B cell (primary cell): ENCODE measurements around the gene HOXB3. TPM values are rescaled to one million over a fixed set of nuclear protein-coding genes. Genes with fewer than 3 reads are reported as not detected.

Experiments used
- ATAC-seq: fragments of 200-7000 bp; cut with Tn5 transposase; one replicate; pipeline ENCODE4 v1.10.0; 2021; ENCODE audit warnings: low read depth, mild to moderate bottlenecking, moderate number of reproducible peaks, moderate library complexity
- CTCF ChIA-PET: fragments of 350-600 bp; sonication (Branson Sonifier 250); formaldehyde crosslinking; loops from one replicate; lab custom pipeline; 2021; ENCODE audit warnings: antibody characterized with exemption, inconsistent platforms; lab: Charles Lee
- POLR2A ChIA-PET: fragments of 350-600 bp; sonication (Branson Sonifier 250); formaldehyde crosslinking; loops from one replicate; lab custom pipeline; 2021; ENCODE audit warnings: antibody characterized with exemption; lab: Charles Lee
- DNase-seq: peaks from one replicate; pipeline ENCODE4 v3.0.0; 2013
- H2AFZ ChIP-seq: 2 replicates; pipeline ENCODE4 v1.6.1; 2012; ENCODE audit warnings: mild to moderate bottlenecking, low read depth, low read length; ENCODE audit not compliant: insufficient read depth, poor library complexity, severe bottlenecking
- H3K27ac ChIP-seq, 2 donors: 1 replicate in 1 of 2; 2 replicates in 1 of 2; pipeline ENCODE4 v1.5.1; 2012 to 2013; ENCODE audit warnings: low read length in 2 of 2, mild to moderate bottlenecking in 2 of 2, moderate library complexity in 1 of 2
- H3K27me3 ChIP-seq, 4 experiments: fragments of 200-600 bp in 1 of 4; sonication (generic) in 1 of 4; replicated peaks in 1 of 4; 1 replicate in 2 of 4; 2 replicates in 2 of 4; pipeline versions ENCODE4 v1.6.1 to v1.7.0; 2013 to 2016; ENCODE audit warnings: low read length in 3 of 4, mild to moderate bottlenecking in 2 of 4, mixed read lengths in 1 of 4, moderate library complexity in 1 of 4; ENCODE audit not compliant: insufficient read depth in 4 of 4, control insufficient read depth in 3 of 4; ENCODE audit errors: control extremely low read depth in 1 of 4
- H3K36me3 ChIP-seq, 2 experiments: replicated peaks in 1 of 2; 1 replicate in 1 of 2; 2 replicates in 1 of 2; pipeline versions ENCODE4 v1.6.1 to v1.7.1; 2013; ENCODE audit warnings: low read length in 1 of 2; ENCODE audit not compliant: insufficient read depth in 2 of 2, control insufficient read depth in 1 of 2; ENCODE audit errors: control extremely low read depth in 1 of 2, extremely low read depth in 1 of 2
- H3K4me1 ChIP-seq, 2 donors: fragments of 200-600 bp in 1 of 2; sonication (generic) in 1 of 2; 1 replicate in 1 of 2; 2 replicates in 1 of 2; pipeline versions ENCODE4 v1.5.1 to v1.6.1; 2013 to 2017; ENCODE audit warnings: low read length in 2 of 2; ENCODE audit not compliant: control insufficient read depth in 2 of 2, insufficient read depth in 2 of 2
- H3K4me2 ChIP-seq: replicated peaks from 2 replicates; pipeline ENCODE3; 2012; ENCODE audit warnings: mild to moderate bottlenecking, low read depth, low read length; ENCODE audit not compliant: poor library complexity, severe bottlenecking
- H3K4me3 ChIP-seq, 5 experiments: fragments of 200-600 bp in 1 of 5; sonication (generic) in 1 of 5; 1 replicate in 3 of 5; 2 replicates in 2 of 5; pipeline versions ENCODE4 v1.5.1 to v1.7.0; 2011 to 2016; ENCODE audit warnings: low read length in 4 of 5, mild to moderate bottlenecking in 4 of 5, low read depth in 2 of 5, control low read depth in 1 of 5, moderate library complexity in 1 of 5; ENCODE audit not compliant: insufficient read depth in 1 of 5; ENCODE audit errors: control extremely low read depth in 1 of 5, extremely low read depth in 1 of 5
- H3K79me2 ChIP-seq: fragments of 200-600 bp; sonication (generic); one replicate; pipeline ENCODE4 v1.6.0; 2016; ENCODE audit warnings: low read length; ENCODE audit not compliant: control insufficient read depth, insufficient read depth
- H3K9ac ChIP-seq: fragments of 200-600 bp; sonication (generic); 2 replicates; pipeline ENCODE4 v1.6.1; 2017; ENCODE audit warnings: mild to moderate bottlenecking, low read length, moderate library complexity
- H3K9me3 ChIP-seq, 3 donors: one replicate each; pipeline versions ENCODE4 v1.6.1 to v1.7.1; 2013; ENCODE audit warnings: low read length in 2 of 3; ENCODE audit not compliant: control insufficient read depth in 2 of 3, insufficient read depth in 1 of 3; ENCODE audit errors: control extremely low read depth in 1 of 3
- H4K20me1 ChIP-seq: 2 replicates; pipeline ENCODE4 v1.6.0; 2012; ENCODE audit warnings: mild to moderate bottlenecking, low read length; ENCODE audit not compliant: insufficient read depth, control insufficient read depth, poor library complexity, severe bottlenecking
- H3K27ac Mint-ChIP-seq: one replicate; pipeline ENCODE4 v1.8.0; 2021; ENCODE audit warnings: mixed read lengths
- H3K27me3 Mint-ChIP-seq: one replicate; pipeline ENCODE4 v1.8.0; 2021; ENCODE audit warnings: mixed read lengths
- H3K4me1 Mint-ChIP-seq: one replicate; pipeline ENCODE4 v1.8.0; 2021; ENCODE audit warnings: mixed read lengths
- H3K4me3 Mint-ChIP-seq: one replicate; pipeline ENCODE4 v1.8.0; 2021; ENCODE audit warnings: mixed read lengths
- H3K9me3 Mint-ChIP-seq: one replicate; pipeline ENCODE4 v1.8.0; 2022; ENCODE audit warnings: mixed read lengths; ENCODE audit not compliant: insufficient read depth
- CTCF ChIP-seq: fragments of 200-600 bp; IDR thresholded peaks from one replicate; pipeline ENCODE4 v1.8.0; 2022; ENCODE audit warnings: antibody characterized with exemption, mild to moderate bottlenecking
- EZH2 ChIP-seq: IDR thresholded peaks from 2 replicates; pipeline ENCODE4 v1.6.1; 2012; ENCODE audit warnings: borderline replicate concordance, low read depth, mild to moderate bottlenecking, moderate library complexity, low read length; ENCODE audit not compliant: insufficient read depth, poor library complexity, severe bottlenecking
- WGBS: methylation state at CpG from one replicate; pipeline ENCODE4 v1.1.5; 2013; ENCODE audit warnings: missing lambda C conversion rate; ENCODE audit not compliant: insufficient coverage; 5-methylcytosine and 5-hydroxymethylcytosine counted together
- intact Hi-C: fragments of 100-400 bp; cut with micrococcal nuclease; formaldehyde crosslinking; loops from one replicate; pipeline ENCODE4 v1.10.0; 2022
- polyA plus RNA-seq: library from polyadenylated mRNA; depleted of rRNA; stranded (reverse); fragments of >200 nt; gene quantifications from 2 replicates; pipeline ENCODE4 v1.2.3, GENCODE V29; 2012
- total RNA-seq, 2 donors: library from RNA; stranded (reverse); fragments of 120-200 nt in 1 of 2; gene quantifications; 1 replicate in 1 of 2; 2 replicates in 1 of 2; pipeline versions ENCODE4 v1.2.3 to v1.2.4, GENCODE V29; 2013 to 2022

Gene HOXB3
- total and polyA plus RNA-seq, 2 donors (not counting 1 experiment from before 2014, with no cell fraction given): 3.0 to 4.0 TPM

DNA sequence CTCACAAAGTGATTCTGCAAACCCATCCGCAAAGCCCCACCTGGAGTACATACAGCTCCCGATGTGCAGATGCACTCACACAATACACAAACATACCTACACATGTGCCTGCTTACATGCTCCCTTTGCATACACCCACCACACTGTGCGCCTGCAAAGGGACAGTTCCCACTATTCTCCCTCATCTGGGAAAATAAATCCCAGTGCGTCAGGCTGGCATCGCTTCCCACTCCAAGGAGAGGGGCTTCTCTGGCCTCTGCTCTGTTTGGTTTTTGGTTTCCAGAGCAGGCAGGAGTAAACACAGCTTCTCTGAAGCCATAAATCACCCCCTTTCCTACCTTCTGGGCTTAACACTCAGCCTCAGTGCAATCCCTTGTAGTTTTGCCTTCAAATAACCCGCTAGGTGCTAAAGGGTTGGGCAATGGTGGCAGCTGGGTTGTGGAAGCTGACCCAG, 26.6 kb downstream of the HOXB3 start:
- no peak overlapping the region for H3K27ac ChIP-seq
- intact Hi-C loops: no loop called here
- H3K27me3 ChIP-seq: peaks cover 0 to 47% (median 15%) of the 10 kb centered on the region in 4 experiments
- peaks cover 1 to 2% of the 10 kb centered on the region in 2 donors for H3K4me1 ChIP-seq
- ChIA-PET POLR2A (no interaction called here), CTCF (interaction anchor here (0.6 to 0.7 kb wide), 3 partner anchors 79 to 301 kb away, joined by 3 read pairs; no protein-coding TSS in a partner anchor)
- no peak overlapping the region for H3K4me2 ChIP-seq
- no peak overlapping the region for H3K9ac ChIP-seq
- no peak for TF ChIP-seq EZH2
- TF ChIP-seq CTCF: no peak
- peaks cover 0 to 3% (median 0%) of the 10 kb centered on the region in 3 donors for H3K9me3 ChIP-seq
- H3K27me3 Mint-ChIP-seq: peaks cover 19% of the 10 kb centered on the region
- H3K4me3 Mint-ChIP-seq: no peak overlapping the region
- no peaks in the 10 kb centered on the region for H3K79me2 ChIP-seq
- H2AFZ ChIP-seq: no peak overlapping the region
- peaks cover 6% of the 10 kb centered on the region for H3K4me1 Mint-ChIP-seq
- no peak overlapping the region for H3K27ac Mint-ChIP-seq
- H3K9me3 Mint-ChIP-seq: no peaks in the 10 kb centered on the region
- no peaks in the 10 kb centered on the region for H4K20me1 ChIP-seq
- no peak overlapping the region for H3K4me3 ChIP-seq
- no peak for DNase-seq
- 87% methylated on average over 3 of the region's 6 CpGs for WGBS
- no peaks in the 10 kb centered on the region for H3K36me3 ChIP-seq
- no peak for ATAC-seq

DNA sequence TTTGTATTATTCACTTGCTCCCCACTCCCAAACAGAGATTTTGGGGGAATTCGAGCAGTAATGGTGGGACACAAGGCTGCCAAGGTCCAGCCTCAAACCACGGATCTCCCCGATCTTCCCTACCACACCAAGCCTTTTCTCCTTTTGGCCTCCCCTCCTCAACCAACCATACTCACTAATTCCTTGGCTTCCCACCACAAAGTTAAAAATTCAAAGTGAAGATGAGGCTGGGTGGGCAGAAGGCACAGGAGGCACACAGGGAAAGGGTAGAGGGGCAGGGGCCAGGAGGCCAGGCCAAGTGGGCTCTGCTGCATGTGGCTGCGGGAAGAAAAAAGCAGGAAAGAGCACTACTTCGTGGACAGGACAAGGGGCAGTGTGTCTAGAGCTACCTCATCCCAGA, 27.1 kb downstream of the HOXB3 start:
- H3K27me3 Mint-ChIP-seq: peaks cover 19% of the 10 kb centered on the region
- H3K4me1 Mint-ChIP-seq: peaks cover 3% of the 10 kb centered on the region
- no peak overlapping the region for H3K9ac ChIP-seq
- H3K9me3 Mint-ChIP-seq: no peaks in the 10 kb centered on the region
- H3K79me2 ChIP-seq: no peaks in the 10 kb centered on the region
- TF ChIP-seq CTCF (no peak), EZH2 (no peak)
- no peak overlapping the region for H3K4me3 Mint-ChIP-seq
- H3K27ac Mint-ChIP-seq: no peak overlapping the region
- 97% methylated on average over 3 of the region's 5 CpGs for WGBS
- no peaks in the 10 kb centered on the region for H3K4me1 ChIP-seq
- no peaks in the 10 kb centered on the region for H3K36me3 ChIP-seq
- POLR2A ChIA-PET: no interaction called here
- ATAC-seq: no peak
- no peak overlapping the region for H2AFZ ChIP-seq
- H3K9me3 ChIP-seq: peaks cover 0 to 3% (median 0%) of the 10 kb centered on the region in 3 donors
- no peak overlapping the region for H3K4me3 ChIP-seq
- H4K20me1 ChIP-seq: no peaks in the 10 kb centered on the region
- intact Hi-C loops: no loop called here
- H3K4me2 ChIP-seq: no peak overlapping the region
- no peak overlapping the region for H3K27ac ChIP-seq
- peaks cover 0 to 47% (median 11%) of the 10 kb centered on the region in 4 experiments for H3K27me3 ChIP-seq
- CTCF ChIA-PET: interaction anchor here (0.6 kb wide), 2 partner anchors 78 to 1938 kb away, joined by 3 to 7 read pairs; no protein-coding TSS in a partner anchor
- DNase-seq: no peak
